ENCODE data around the gene ZNF646. TPM values are rescaled to one million over a fixed set of nuclear protein-coding genes. Genes with fewer than 3 reads are reported as not detected.

ZNF646 gene
- total and polyA plus RNA-seq, 2 of the 13 experiments (the other 11 are each of a cell fraction or from before 2014, with no cell fraction given) = 3.4 to 10.9 TPM

GRCh38 chr16:31105677-31106213, 31.5 kb downstream of the ZNF646 start (continued):
- TF ChIP-seq ZBTB46 (CRISPR knock-in tag; IDR thresholded peaks at IDR 0.05; ENCODE audit: borderline replicate concordance) = no peak; the same call in 1 of the 2 replicates
- no peak for TF ChIP-seq CEBPZ (IDR thresholded peaks at IDR 0.05; ENCODE audit: low read length)
- peak; percentile 90; the same call in 1 of the 2 replicates for TF ChIP-seq DMTF1 (CRISPR knock-in tag; IDR thresholded peaks at IDR 0.05)
- peak; percentile 77; the same call in 1 of the 2 replicates for TF ChIP-seq TP53 (CRISPR knock-in tag; conservative IDR thresholded peaks at IDR 0.05)
- TF ChIP-seq RBM39 (IDR thresholded peaks at IDR 0.05; ENCODE audit: low read depth, low read length, poor library complexity, severe bottlenecking) = peak; percentile 93
- 0 out of 2 replicates have a peak, but pooled peaks have one; percentile 68 for TF ChIP-seq GPN1 (CRISPR knock-in tag; IDR thresholded peaks at IDR 0.05; ENCODE audit: borderline replicate concordance)
- TF ChIP-seq UBTF (CRISPR knock-in tag; IDR thresholded peaks at IDR 0.05) = peak; percentile 94
- 0 out of 2 replicates have a peak, but pooled peaks have one; percentile 31 for TF ChIP-seq ZNF24 (IDR thresholded peaks at IDR 0.05)
- peak; percentile 51 for TF ChIP-seq ARID3A (IDR thresholded peaks at IDR 0.05; ENCODE audit: low read depth, low read length)
- TF ChIP-seq ZNF761 (CRISPR knock-in tag; conservative IDR thresholded peaks at IDR 0.05) = peak; percentile 90
- TF ChIP-seq IRF2 (CRISPR knock-in tag; IDR thresholded peaks at IDR 0.05) = peak; percentile 92
- TF ChIP-seq ZBTB39 (CRISPR knock-in tag; IDR thresholded peaks at IDR 0.05) = peak; percentile 75; the same call in 1 of the 2 replicates
- no peak for TF ChIP-seq RARG (CRISPR knock-in tag; IDR thresholded peaks at IDR 0.05; ENCODE audit: low read depth)
- peak; percentile 89; the same call in 1 of the 2 replicates for TF ChIP-seq ZNF737 (CRISPR knock-in tag; IDR thresholded peaks at IDR 0.05; ENCODE audit: borderline replicate concordance)
